Astrocyte (in vitro differentiated cells and primary cell): ENCODE results near the gene IDI1. TPM values are rescaled to one million over a fixed set of nuclear protein-coding genes. Genes with fewer than 3 reads are reported as not detected.
A peak's percentile ranks its signal among the peaks of the same experiment; 100 is the strongest.

Experiments
- DNase-seq: peaks from one replicate; pipeline ENCODE4 v3.0.0-alpha.2; 2010; ENCODE audit warnings: low read depth
- FAIRE-seq: peaks from 2 replicates; lab custom pipeline; 2011; peaks lifted over from hg19 to GRCh38; lab: Jason Lieb, UNC
- H2AFZ ChIP-seq: 2 replicates; pipeline ENCODE4 v1.6.0; 2012; ENCODE audit warnings: low read depth, low read length, inconsistent platforms
- H3K27ac ChIP-seq: 2 replicates; pipeline ENCODE4 v1.5.1; 2011; ENCODE audit warnings: low read depth, low read length, inconsistent platforms
- H3K27me3 ChIP-seq: 2 replicates; pipeline ENCODE4 v1.6.0; 2011; ENCODE audit warnings: low read length, inconsistent platforms; ENCODE audit not compliant: insufficient read depth
- H3K36me3 ChIP-seq: 2 replicates; pipeline ENCODE4 v1.5.1; 2011; ENCODE audit warnings: low read length, inconsistent platforms; ENCODE audit not compliant: insufficient read depth
- H3K4me1 ChIP-seq: 2 replicates; pipeline ENCODE4 v1.5.1; 2011; ENCODE audit warnings: low read length, inconsistent platforms; ENCODE audit not compliant: insufficient read depth
- H3K4me2 ChIP-seq: 2 replicates; pipeline ENCODE4 v1.6.0; 2012; ENCODE audit warnings: low read length, inconsistent platforms
- H3K4me3 ChIP-seq: 2 replicates; pipeline ENCODE4 v1.5.1; 2011; ENCODE audit warnings: low read depth, mild to moderate bottlenecking, low read length, inconsistent platforms; ENCODE audit not compliant: insufficient read depth
- H3K79me2 ChIP-seq: 2 replicates; pipeline ENCODE4 v1.6.0; 2012; ENCODE audit warnings: mild to moderate bottlenecking, low read length, inconsistent platforms; ENCODE audit not compliant: insufficient read depth
- H3K9ac ChIP-seq: 2 replicates; pipeline ENCODE4 v1.6.0; 2012; ENCODE audit warnings: mild to moderate bottlenecking, low read length, inconsistent platforms
- H3K9me3 ChIP-seq: 2 replicates; pipeline ENCODE4 v1.5.1; 2012; ENCODE audit warnings: low read depth, mild to moderate bottlenecking, low read length, inconsistent platforms; ENCODE audit not compliant: insufficient read depth
- H4K20me1 ChIP-seq: 2 replicates; pipeline ENCODE4 v1.6.0; 2012; ENCODE audit warnings: low read length, inconsistent platforms; ENCODE audit not compliant: insufficient read depth
- H3K27ac Mint-ChIP-seq: one replicate; pipeline ENCODE4 v1.8.0; 2021; ENCODE audit warnings: mild to moderate bottlenecking, mixed read lengths; ENCODE audit not compliant: unreplicated experiment
- H3K27me3 Mint-ChIP-seq: one replicate; pipeline ENCODE4 v1.8.0; 2021; ENCODE audit warnings: low read depth, mixed read lengths; ENCODE audit not compliant: unreplicated experiment
- H3K36me3 Mint-ChIP-seq: one replicate; pipeline ENCODE4 v1.8.0; 2021; ENCODE audit warnings: low read depth, mixed read lengths; ENCODE audit not compliant: unreplicated experiment
- H3K4me1 Mint-ChIP-seq: one replicate; pipeline ENCODE4 v1.8.0; 2021; ENCODE audit warnings: low read depth, mixed read lengths; ENCODE audit not compliant: unreplicated experiment
- H3K4me3 Mint-ChIP-seq: one replicate; pipeline ENCODE4 v1.8.0; 2021; ENCODE audit warnings: mild to moderate bottlenecking, moderate library complexity, mixed read lengths; ENCODE audit not compliant: unreplicated experiment
- H3K9me3 Mint-ChIP-seq: one replicate; pipeline ENCODE4 v1.8.0; 2021; ENCODE audit warnings: mild to moderate bottlenecking, mixed read lengths; ENCODE audit not compliant: unreplicated experiment
- CTCF ChIP-seq: IDR thresholded peaks from 2 replicates; pipeline ENCODE4 v1.5.1; 2011; ENCODE audit warnings: low read depth, mild to moderate bottlenecking, inconsistent platforms, low read length, moderate library complexity; ENCODE audit not compliant: insufficient read depth
- EZH2 ChIP-seq: IDR thresholded peaks from 2 replicates; pipeline ENCODE4 v1.6.1; 2012; ENCODE audit warnings: mild to moderate bottlenecking, low read length, inconsistent platforms; ENCODE audit not compliant: insufficient read depth
- total RNA-seq: library from RNA; stranded (reverse); gene quantifications from 2 replicates; pipeline ENCODE4 v1.2.1, GENCODE V29; 2021

The IDI1 gene
- total RNA-seq, 1 donor from 2014 or later = 63.2 TPM

GRCh38 chr10:1034758-1035157 is 14.2 kb downstream of the IDI1 start:
- no peak for FAIRE-seq
- H2AFZ ChIP-seq = no peak overlapping the region
- peaks cover 11% of the 10 kb centered on the region for H3K36me3 ChIP-seq
- no peak for DNase-seq
- no peak overlapping the region for H3K4me3 ChIP-seq
- no peak overlapping the region for H3K27ac ChIP-seq
- no peaks in the 10 kb centered on the region for H3K4me1 ChIP-seq
- no peak overlapping the region for H3K9ac ChIP-seq
- no peaks in the 10 kb centered on the region for H3K79me2 ChIP-seq
- no peaks in the 10 kb centered on the region for H3K9me3 ChIP-seq
- no peaks in the 10 kb centered on the region for H3K9me3 Mint-ChIP-seq
- no peaks in the 10 kb centered on the region for H3K27me3 Mint-ChIP-seq
- no peak overlapping the region for H3K4me3 Mint-ChIP-seq
- peaks cover 4% of the 10 kb centered on the region for H3K4me1 Mint-ChIP-seq
- H4K20me1 ChIP-seq = peaks cover 3% of the 10 kb centered on the region
- no peaks in the 10 kb centered on the region for H3K27me3 ChIP-seq
- H3K36me3 Mint-ChIP-seq = peaks cover 6% of the 10 kb centered on the region
- H3K27ac Mint-ChIP-seq = peak overlapping the region; percentile 62
- no peak overlapping the region for H3K4me2 ChIP-seq
- TF ChIP-seq EZH2 = no peak
- no peak for TF ChIP-seq CTCF

DNA sequence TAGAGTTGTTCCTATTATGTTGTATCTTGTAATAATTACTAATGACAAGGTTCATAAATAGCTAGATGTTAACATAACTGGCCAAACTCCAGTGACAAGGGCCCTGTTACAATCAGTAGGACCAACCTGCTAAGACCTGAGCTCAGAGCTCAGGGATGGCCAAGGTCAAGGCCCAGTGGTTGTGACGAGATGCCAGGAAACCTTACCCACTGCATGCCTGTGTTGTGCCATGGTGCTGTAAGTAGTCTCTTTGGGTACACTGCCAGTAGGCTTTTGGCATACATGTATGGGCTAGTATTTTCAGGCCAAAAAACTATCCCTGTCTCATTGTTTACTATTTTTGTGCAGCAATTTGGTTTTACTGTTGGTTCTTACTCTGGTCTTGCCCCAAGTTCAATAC is 15.3 kb downstream of the IDI1 start:
- H3K9me3 ChIP-seq = no peaks in the 10 kb centered on the region
- H4K20me1 ChIP-seq = peaks cover 3% of the 10 kb centered on the region
- H3K36me3 Mint-ChIP-seq = peaks cover 6% of the 10 kb centered on the region
- H2AFZ ChIP-seq = no peak overlapping the region
- H3K79me2 ChIP-seq = no peaks in the 10 kb centered on the region
- H3K4me1 Mint-ChIP-seq = peaks cover 4% of the 10 kb centered on the region
- TF ChIP-seq EZH2 (no peak), CTCF (no peak)
- H3K4me1 ChIP-seq = no peaks in the 10 kb centered on the region
- no peak overlapping the region for H3K4me3 Mint-ChIP-seq
- no peak overlapping the region for H3K9ac ChIP-seq
- H3K4me2 ChIP-seq = no peak overlapping the region
- peaks cover 3% of the 10 kb centered on the region for H3K36me3 ChIP-seq
- no peaks in the 10 kb centered on the region for H3K9me3 Mint-ChIP-seq
- FAIRE-seq = no peak
- H3K27me3 Mint-ChIP-seq = no peaks in the 10 kb centered on the region
- no peaks in the 10 kb centered on the region for H3K27me3 ChIP-seq
- H3K4me3 ChIP-seq = no peak overlapping the region
- DNase-seq = no peak
- H3K27ac Mint-ChIP-seq = no peak overlapping the region
- no peak overlapping the region for H3K27ac ChIP-seq

DNA sequence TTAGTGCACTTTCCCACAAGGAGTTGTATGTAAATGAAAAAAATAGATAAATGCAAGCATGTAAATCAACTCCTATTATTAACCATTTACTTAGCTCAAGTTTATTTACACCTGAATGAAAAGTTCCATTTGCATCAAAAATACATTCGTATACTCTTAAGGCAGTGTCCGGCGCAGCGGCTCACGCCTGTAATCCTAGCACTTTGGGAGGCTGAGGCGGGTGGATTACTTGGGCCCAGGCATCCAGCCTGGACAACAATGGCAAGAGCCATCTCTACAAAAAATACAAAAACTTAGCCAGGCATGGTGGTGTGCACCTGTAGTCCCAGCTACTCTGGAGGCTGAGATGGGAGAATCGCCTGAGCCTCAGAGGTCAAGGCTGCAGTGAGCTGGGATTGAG is 19.1 kb downstream of the IDI1 start:
- H3K27ac ChIP-seq = no peak overlapping the region
- H3K4me1 Mint-ChIP-seq = peaks cover 4% of the 10 kb centered on the region
- TF ChIP-seq CTCF (no peak), EZH2 (no peak)
- H3K4me1 ChIP-seq = no peaks in the 10 kb centered on the region
- H3K27me3 ChIP-seq = no peaks in the 10 kb centered on the region
- no peak overlapping the region for H3K9ac ChIP-seq
- no peak overlapping the region for H3K27ac Mint-ChIP-seq
- DNase-seq = no peak
- H3K9me3 ChIP-seq = no peaks in the 10 kb centered on the region
- no peak overlapping the region for H3K4me3 ChIP-seq
- H3K27me3 Mint-ChIP-seq = no peaks in the 10 kb centered on the region
- no peak for FAIRE-seq
- H3K4me2 ChIP-seq = no peak overlapping the region
- no peaks in the 10 kb centered on the region for H3K9me3 Mint-ChIP-seq
- H2AFZ ChIP-seq = no peak overlapping the region
- peaks cover 2% of the 10 kb centered on the region for H3K36me3 Mint-ChIP-seq
- H3K4me3 Mint-ChIP-seq = no peak overlapping the region
- no peaks in the 10 kb centered on the region for H3K36me3 ChIP-seq
- no peaks in the 10 kb centered on the region for H4K20me1 ChIP-seq
- H3K79me2 ChIP-seq = no peaks in the 10 kb centered on the region
